Left lung (tissue), 10 donors: ENCODE data around the gene FAAP20. TPM values are rescaled to one million over a fixed set of nuclear protein-coding genes. Genes with fewer than 3 reads are reported as not detected.

ENCODE experiments used
- ATAC-seq: fragments of 200-7000 bp; cut with Tn5 transposase; one replicate; pipeline ENCODE4 v1.9.1; 2020; ENCODE audit warnings: moderate library complexity
- DNase-seq, 4 donors: peaks; one replicate each; pipeline ENCODE4 v3.0.0-alpha.2; 2013 to 2020
- H3K27ac ChIP-seq, 2 donors: fragments of 200-600 bp; sonication (generic) in 1 of 2; one replicate each; pipeline versions ENCODE4 v1.5.0 to v1.8.0; 2020 to 2021
- H3K27me3 ChIP-seq, 2 donors: fragments of 200-600 bp; sonication (generic) in 1 of 2; one replicate each; pipeline versions ENCODE4 v1.5.0 to v1.8.0; 2020 to 2021
- H3K36me3 ChIP-seq, 2 donors: fragments of 200-600 bp; sonication (generic) in 1 of 2; one replicate each; pipeline versions ENCODE4 v1.5.0 to v1.8.0; 2020 to 2021
- H3K4me1 ChIP-seq, 2 donors: fragments of 200-600 bp; one replicate each; pipeline ENCODE4 v1.8.0; 2021
- H3K4me3 ChIP-seq, 2 donors: fragments of 200-600 bp; sonication (generic) in 1 of 2; one replicate each; pipeline versions ENCODE4 v1.5.0 to v1.8.0; 2020 to 2021; ENCODE audit warnings: mild to moderate bottlenecking in 1 of 2
- H3K9me3 ChIP-seq, 2 donors: fragments of 200-600 bp; sonication (generic) in 1 of 2; one replicate each; pipeline versions ENCODE4 v1.5.0 to v1.8.0; 2020 to 2021
- intact Hi-C, 2 donors: fragments of 100-400 bp; cut with DNase I; formaldehyde crosslinking; loops; one replicate each; pipeline versions ENCODE4 v1.11.2 to v1.14.2; 2022
- polyA plus RNA-seq, 6 donors: library from polyadenylated mRNA; unstranded; fragments of 120-200 nt; gene quantifications; one replicate each; pipeline ENCODE4 v1.2.1, GENCODE V29; 2013; ENCODE audit not compliant: insufficient read length in 6 of 6
- total RNA-seq, 2 donors: library from RNA; stranded (reverse); fragmentation: NEBNext Ultra II Directional; extraction: Animal tissue kit (Norgen Biotek cat#: 25700); gene quantifications; one replicate each; pipeline ENCODE4 v1.2.1, GENCODE V29; 2021
- TF ChIP-seq, protein P1 (sequence below), 2 donors: fragments of 200-600 bp; sonication (generic) in 1 of 2; IDR thresholded peaks; one replicate each; pipeline versions ENCODE4 v1.5.0 to v1.8.0; 2021; ENCODE audit warnings: antibody characterized with exemption in 2 of 2
- donor health status: DM: no; HTN: yes; CAD: no.
- donor health status: DM: no; HTN: no; CAD: no.

FAAP20 gene
- total and polyA plus RNA-seq, 8 donors, result 29.5 to 69.7 (median 45.8) TPM

- H3K9me3 ChIP-seq, result no peaks in the 10 kb centered on the region
- H3K4me3 ChIP-seq, result no peak overlapping the region
- peak in 1 of 4 donors; percentile 73 for DNase-seq
- ATAC-seq, result no peak
- no peak overlapping the region for H3K27ac ChIP-seq
- peaks cover 0 to 47% of the 10 kb centered on the region in 2 donors for H3K36me3 ChIP-seq
- TF ChIP-seq, protein P1, sequence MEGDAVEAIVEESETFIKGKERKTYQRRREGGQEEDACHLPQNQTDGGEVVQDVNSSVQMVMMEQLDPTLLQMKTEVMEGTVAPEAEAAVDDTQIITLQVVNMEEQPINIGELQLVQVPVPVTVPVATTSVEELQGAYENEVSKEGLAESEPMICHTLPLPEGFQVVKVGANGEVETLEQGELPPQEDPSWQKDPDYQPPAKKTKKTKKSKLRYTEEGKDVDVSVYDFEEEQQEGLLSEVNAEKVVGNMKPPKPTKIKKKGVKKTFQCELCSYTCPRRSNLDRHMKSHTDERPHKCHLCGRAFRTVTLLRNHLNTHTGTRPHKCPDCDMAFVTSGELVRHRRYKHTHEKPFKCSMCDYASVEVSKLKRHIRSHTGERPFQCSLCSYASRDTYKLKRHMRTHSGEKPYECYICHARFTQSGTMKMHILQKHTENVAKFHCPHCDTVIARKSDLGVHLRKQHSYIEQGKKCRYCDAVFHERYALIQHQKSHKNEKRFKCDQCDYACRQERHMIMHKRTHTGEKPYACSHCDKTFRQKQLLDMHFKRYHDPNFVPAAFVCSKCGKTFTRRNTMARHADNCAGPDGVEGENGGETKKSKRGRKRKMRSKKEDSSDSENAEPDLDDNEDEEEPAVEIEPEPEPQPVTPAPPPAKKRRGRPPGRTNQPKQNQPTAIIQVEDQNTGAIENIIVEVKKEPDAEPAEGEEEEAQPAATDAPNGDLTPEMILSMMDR (IDR thresholded peaks at IDR 0.05), result no peak
- H3K4me1 ChIP-seq, result peaks cover 0 to 39% of the 10 kb centered on the region in 2 donors
- intact Hi-C loops, result no loop called here
- H3K27me3 ChIP-seq, result no peaks in the 10 kb centered on the region
Measured at GRCh38 chr1:2154022-2154421, 40.5 kb downstream of the FAAP20 start.

DNA sequence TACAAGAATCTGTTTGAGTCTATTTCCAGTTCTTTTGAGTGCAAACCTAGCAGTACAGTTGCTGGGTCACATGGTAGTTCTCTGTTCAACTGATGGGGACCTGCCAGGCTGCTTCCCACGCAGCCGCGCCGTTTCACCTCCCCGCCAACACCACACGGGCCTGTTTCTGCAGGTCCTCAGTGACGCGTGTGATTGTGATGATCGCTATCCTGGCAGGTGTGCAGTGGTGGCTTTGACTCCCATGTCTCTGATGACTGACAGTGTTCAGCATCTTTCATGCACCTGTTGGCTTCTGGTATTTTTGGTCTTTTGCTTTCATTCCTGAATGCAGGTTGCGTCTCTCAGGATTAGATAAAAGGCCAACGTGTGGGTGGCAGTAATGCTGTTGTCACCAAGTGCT lies 41.6 kb downstream of the FAAP20 start:
- no peak for ATAC-seq
- Histone ChIP-seq H3K36me3 (peaks cover 0 to 47% of the 10 kb centered on the region in 2 donors), H3K4me3 (no peak overlapping the region), H3K9me3 (no peaks in the 10 kb centered on the region), H3K27me3 (no peaks in the 10 kb centered on the region), H3K4me1 (peaks cover 0 to 47% of the 10 kb centered on the region in 2 donors), H3K27ac (no peak overlapping the region)
- TF ChIP-seq, protein P1 (IDR thresholded peaks at IDR 0.05), result no peak
- DNase-seq, result no peak
- intact Hi-C loops, result no loop called here

- no peak for ATAC-seq
- Histone ChIP-seq H3K4me1 (peaks cover 0 to 47% of the 10 kb centered on the region in 2 donors), H3K9me3 (no peaks in the 10 kb centered on the region), H3K27ac (peak overlapping the region in 1 of 2 donors; percentile 92), H3K4me3 (no peak overlapping the region), H3K36me3 (peaks cover 0 to 37% of the 10 kb centered on the region in 2 donors), H3K27me3 (no peaks in the 10 kb centered on the region)
- TF ChIP-seq, protein P1 (IDR thresholded peaks at IDR 0.05), result no peak
- no peak for DNase-seq
- intact Hi-C loops, result no loop called here
Measured at GRCh38 chr1:2151911-2152310, 42.7 kb downstream of the FAAP20 start.

- TF ChIP-seq, protein P1 (IDR thresholded peaks at IDR 0.05), result no peak
- Histone ChIP-seq H3K4me1 (peaks cover 0 to 51% of the 10 kb centered on the region in 2 donors), H3K27me3 (no peaks in the 10 kb centered on the region), H3K9me3 (no peaks in the 10 kb centered on the region), H3K4me3 (no peak overlapping the region), H3K27ac (peak overlapping the region in 1 of 2 donors; percentile 92), H3K36me3 (peaks cover 0 to 35% of the 10 kb centered on the region in 2 donors)
- DNase-seq (peak in 1 of 4 donors; percentile 72), ATAC-seq (peak; percentile 84)
- intact Hi-C loops, result no loop called here
Measured at GRCh38 chr1:2151252-2151651, 43.3 kb downstream of the FAAP20 start.

DNA sequence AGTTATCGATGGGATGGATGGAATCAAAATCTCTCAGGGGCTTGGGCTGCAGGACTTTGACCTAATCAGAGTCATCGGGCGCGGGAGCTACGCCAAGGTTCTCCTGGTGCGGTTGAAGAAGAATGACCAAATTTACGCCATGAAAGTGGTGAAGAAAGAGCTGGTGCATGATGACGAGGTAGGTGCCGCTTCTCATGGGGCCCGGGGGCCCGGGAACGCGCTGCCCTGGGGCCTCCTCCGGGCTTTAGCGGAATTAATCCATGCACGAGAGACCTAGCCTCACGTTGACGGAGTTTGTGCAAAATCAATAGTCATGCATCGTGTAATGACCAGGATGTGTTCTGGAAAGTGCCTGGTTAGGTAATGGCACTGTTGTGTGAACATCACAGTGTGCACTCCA lies 43.8 kb downstream of the FAAP20 start:
- intact Hi-C loops, result no loop called here
- Histone ChIP-seq H3K4me3 (no peak overlapping the region), H3K9me3 (no peaks in the 10 kb centered on the region), H3K27ac (peak overlapping the region in 1 of 2 donors; percentile 92), H3K27me3 (no peaks in the 10 kb centered on the region), H3K4me1 (peaks cover 0 to 55% of the 10 kb centered on the region in 2 donors), H3K36me3 (peaks cover 0 to 36% of the 10 kb centered on the region in 2 donors)
- no peak for DNase-seq
- TF ChIP-seq, protein P1 (IDR thresholded peaks at IDR 0.05), result no peak
- ATAC-seq, result no peak
